Mesendoderm (in vitro differentiated cells): ENCODE measurements around the gene GNG7.
"Not testable (repeated sequence)": the region's sequence is repeated elsewhere in the genome, so short reads cannot be mapped to it uniquely, and the experiment has no call there.

Experiments used
- DNase-seq: peaks from one replicate; pipeline ENCODE4 v3.0.0; 2013
- H2AK5ac ChIP-seq: 2 replicates; pipeline ENCODE4 v1.6.1; 2013; ENCODE audit warnings: low read length, inconsistent platforms
- H2BK120ac ChIP-seq: 2 replicates; pipeline ENCODE4 v1.6.1; 2013; ENCODE audit warnings: low read depth, mild to moderate bottlenecking, low read length, moderate library complexity, mixed read lengths
- H2BK15ac ChIP-seq: replicated peaks from 2 replicates; pipeline ENCODE4 v1.6.1; 2013; ENCODE audit warnings: low read depth, mild to moderate bottlenecking, moderate library complexity
- H2BK5ac ChIP-seq: 2 replicates; pipeline ENCODE4 v1.6.1; 2013; ENCODE audit warnings: low read length, inconsistent platforms
- H3K18ac ChIP-seq: 2 replicates; pipeline ENCODE4 v1.6.1; 2013; ENCODE audit warnings: mild to moderate bottlenecking, low read length, mixed read lengths
- H3K23ac ChIP-seq: one replicate; pipeline ENCODE4 v1.6.1; 2013; ENCODE audit warnings: low read length
- H3K27ac ChIP-seq: 2 replicates; pipeline ENCODE4 v1.5.1; 2013; ENCODE audit warnings: low read depth, mild to moderate bottlenecking, inconsistent platforms, low read length, moderate library complexity
- H3K27me3 ChIP-seq: 2 replicates; pipeline ENCODE4 v1.6.1; 2013; ENCODE audit warnings: low read length, control low read depth, mild to moderate bottlenecking, inconsistent platforms; ENCODE audit not compliant: insufficient read depth, poor library complexity
- H3K36me3 ChIP-seq: 2 replicates; pipeline ENCODE4 v1.6.1; 2013; ENCODE audit warnings: low read length, inconsistent platforms; ENCODE audit not compliant: control insufficient read depth, insufficient read depth
- H3K4ac ChIP-seq: one replicate; pipeline ENCODE4 v1.6.1; 2013; ENCODE audit warnings: low read depth, mild to moderate bottlenecking, low read length, moderate library complexity
- H3K4me1 ChIP-seq: 2 replicates; pipeline ENCODE4 v1.6.1; 2013; ENCODE audit warnings: low read depth, low read length, inconsistent platforms; ENCODE audit not compliant: control insufficient read depth
- H3K4me2 ChIP-seq: 2 replicates; pipeline ENCODE4 v1.6.1; 2013; ENCODE audit warnings: low read length
- H3K4me3 ChIP-seq: 2 replicates; pipeline ENCODE4 v1.5.1; 2013; ENCODE audit warnings: mild to moderate bottlenecking, low read length
- H3K56ac ChIP-seq: one replicate; pipeline ENCODE4 v1.6.1; 2013; ENCODE audit warnings: low read length
- H3K79me1 ChIP-seq: 2 replicates; pipeline ENCODE4 v1.6.1; 2013; ENCODE audit warnings: low read length, inconsistent platforms
- H3K79me2 ChIP-seq: 2 replicates; pipeline ENCODE4 v1.6.1; 2013; ENCODE audit warnings: mild to moderate bottlenecking, low read length; ENCODE audit not compliant: control insufficient read depth, insufficient read depth
- H3K9ac ChIP-seq: 2 replicates; pipeline ENCODE4 v1.6.1; 2013; ENCODE audit warnings: low read length, inconsistent platforms
- H4K5ac ChIP-seq: one replicate; pipeline ENCODE4 v1.6.1; 2013; ENCODE audit warnings: low read length
- H4K8ac ChIP-seq: one replicate; pipeline ENCODE4 v1.6.1; 2013; ENCODE audit warnings: low read depth, mild to moderate bottlenecking, control low read depth, low read length, moderate library complexity
- WGBS: extraction: QIAGEN DNeasy Blood & Tissue Kit; methylation state at CpG from one replicate; pipeline ENCODE4 v1.1.7; 2013; ENCODE audit warnings: low lambda C conversion rate, missing lambda C conversion rate; ENCODE audit not compliant: insufficient coverage; ENCODE audit errors: extremely low coverage; 5-methylcytosine and 5-hydroxymethylcytosine counted together

The GNG7 gene

GRCh38 chr19:2575734-2576481, 126.6 kb downstream of the GNG7 start:
- Histone ChIP-seq H3K4me2 (no peak overlapping the region), H3K36me3 (no peaks in the 10 kb centered on the region), H3K4me3 (no peak overlapping the region), H2BK15ac (no peak overlapping the region), H3K4me1 (peaks cover 5% of the 10 kb centered on the region), H2BK120ac (no peak overlapping the region), H3K9ac (no peak overlapping the region), H4K5ac (no peak overlapping the region), H3K4ac (no peak overlapping the region), H3K23ac (no peak overlapping the region), H3K79me2 (no peaks in the 10 kb centered on the region), H3K27ac (no peak overlapping the region), H3K27me3 (no peaks in the 10 kb centered on the region), H2AK5ac (no peak overlapping the region), H3K56ac (no peak overlapping the region), H2BK5ac (no peak overlapping the region), H3K79me1 (no peaks in the 10 kb centered on the region), H4K8ac (no peak overlapping the region), H3K18ac (no peak overlapping the region)
- WGBS = no CpG with 5 or more reads among the region's 37 CpGs
- no peak for DNase-seq

DNA sequence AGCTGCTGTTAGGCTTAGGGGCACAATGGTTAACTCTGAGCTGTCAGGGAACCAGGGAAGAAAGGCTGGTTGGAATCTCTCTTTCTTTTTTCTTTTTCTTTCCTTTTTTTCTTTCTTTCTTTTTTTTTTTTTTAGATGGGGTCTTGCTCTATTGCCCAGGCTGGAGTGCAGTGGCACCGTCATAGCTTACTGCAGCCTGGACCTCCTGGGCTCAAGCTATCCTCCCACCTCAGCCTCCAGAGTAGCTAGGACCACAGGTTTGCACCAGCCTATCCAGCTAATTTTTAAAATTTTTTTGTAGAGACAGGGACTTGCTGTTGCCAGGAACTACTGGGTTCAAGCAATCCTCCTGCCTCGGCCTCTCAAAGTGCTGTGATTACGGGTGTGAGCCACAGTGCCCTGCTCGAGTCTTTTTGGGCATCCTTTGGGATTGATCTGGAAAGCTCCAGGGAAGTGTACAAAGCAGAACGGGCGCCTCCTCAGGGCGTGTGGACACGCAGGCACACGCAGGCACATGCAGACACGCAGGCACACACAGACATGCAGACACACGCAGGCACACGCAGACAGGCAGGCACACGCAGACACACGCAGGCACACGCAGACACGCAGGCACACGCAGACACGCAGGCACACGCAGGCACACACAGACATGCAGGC, 127.4 kb downstream of the GNG7 start:
- H3K4me2 ChIP-seq = no peak overlapping the region
- H3K23ac ChIP-seq = no peak overlapping the region
- H3K56ac ChIP-seq = no peak overlapping the region
- no peak overlapping the region for H4K5ac ChIP-seq
- H3K18ac ChIP-seq = no peak overlapping the region
- peaks cover 4% of the 10 kb centered on the region for H3K4me1 ChIP-seq
- H2BK5ac ChIP-seq = no peak overlapping the region
- H3K79me2 ChIP-seq = no peaks in the 10 kb centered on the region
- no peak overlapping the region for H4K8ac ChIP-seq
- no peak overlapping the region for H3K4ac ChIP-seq
- H2BK120ac ChIP-seq = no peak overlapping the region
- H3K27ac ChIP-seq = no peak overlapping the region
- no peaks in the 10 kb centered on the region for H3K27me3 ChIP-seq
- H3K36me3 ChIP-seq = no peaks in the 10 kb centered on the region
- no peak for DNase-seq
- no peak overlapping the region for H3K9ac ChIP-seq
- H3K4me3 ChIP-seq = no peak overlapping the region
- H2AK5ac ChIP-seq = no peak overlapping the region
- no peak overlapping the region for H2BK15ac ChIP-seq
- H3K79me1 ChIP-seq = no peaks in the 10 kb centered on the region
- WGBS = no CpG with 5 or more reads among the region's 19 CpGs

GRCh38 chr19:2574478-2574931, 128.0 kb downstream of the GNG7 start:
- Histone ChIP-seq H2BK120ac (no peak overlapping the region), H4K8ac (no peak overlapping the region), H3K4me1 (peaks cover 2% of the 10 kb centered on the region), H3K18ac (no peak overlapping the region), H3K79me1 (no peaks in the 10 kb centered on the region), H2BK15ac (no peak overlapping the region), H3K36me3 (no peaks in the 10 kb centered on the region), H2AK5ac (no peak overlapping the region), H3K27ac (no peak overlapping the region), H3K4ac (no peak overlapping the region), H3K23ac (no peak overlapping the region), H3K27me3 (no peaks in the 10 kb centered on the region), H3K4me3 (no peak overlapping the region), H2BK5ac (no peak overlapping the region), H3K4me2 (no peak overlapping the region), H3K9ac (no peak overlapping the region), H3K56ac (no peak overlapping the region), H4K5ac (no peak overlapping the region), H3K79me2 (no peaks in the 10 kb centered on the region)
- no CpG with 5 or more reads among the region's 15 CpGs for WGBS
- DNase-seq = no peak

- no peak overlapping the region for H3K18ac ChIP-seq
- no peak overlapping the region for H4K8ac ChIP-seq
- H3K4me2 ChIP-seq = no peak overlapping the region
- peaks cover 2% of the 10 kb centered on the region for H3K4me1 ChIP-seq
- no peak overlapping the region for H2BK15ac ChIP-seq
- H2BK120ac ChIP-seq = no peak overlapping the region
- no peak overlapping the region for H3K27ac ChIP-seq
- no peaks in the 10 kb centered on the region for H3K36me3 ChIP-seq
- no peaks in the 10 kb centered on the region for H3K79me1 ChIP-seq
- no peak overlapping the region for H3K9ac ChIP-seq
- H2AK5ac ChIP-seq = no peak overlapping the region
- WGBS = no CpG with 5 or more reads among the region's 19 CpGs
- H3K27me3 ChIP-seq = no peaks in the 10 kb centered on the region
- no peak for DNase-seq
- no peak overlapping the region for H3K4ac ChIP-seq
- no peak overlapping the region for H3K56ac ChIP-seq
- no peak overlapping the region for H3K4me3 ChIP-seq
- no peak overlapping the region for H3K23ac ChIP-seq
- H3K79me2 ChIP-seq = no peaks in the 10 kb centered on the region
- H2BK5ac ChIP-seq = no peak overlapping the region
- no peak overlapping the region for H4K5ac ChIP-seq
Measured at GRCh38 chr19:2573916-2574315, 128.6 kb downstream of the GNG7 start.

GRCh38 chr19:2572152-2572551, 130.3 kb downstream of the GNG7 start:
- H2BK15ac ChIP-seq, H3K4me2 ChIP-seq, H3K79me2 ChIP-seq, H3K4me1 ChIP-seq, H4K8ac ChIP-seq, H3K79me1 ChIP-seq, H3K4ac ChIP-seq, H4K5ac ChIP-seq, H2BK120ac ChIP-seq, H3K27me3 ChIP-seq, DNase-seq, H3K18ac ChIP-seq, H3K27ac ChIP-seq, H2AK5ac ChIP-seq, H3K23ac ChIP-seq, H3K4me3 ChIP-seq, H3K36me3 ChIP-seq, H3K9ac ChIP-seq, H3K56ac ChIP-seq, H2BK5ac ChIP-seq: not testable (repeated sequence)
- WGBS = no CpG with 5 or more reads among the region's 12 CpGs
